ENCODE data around the gene SH3RF3. TPM values are rescaled to one million over a fixed set of nuclear protein-coding genes. Genes with fewer than 3 reads are reported as not detected.

The SH3RF3 gene
- total RNA-seq, 1 donor from 2014 or later = 1.3 TPM

DNA sequence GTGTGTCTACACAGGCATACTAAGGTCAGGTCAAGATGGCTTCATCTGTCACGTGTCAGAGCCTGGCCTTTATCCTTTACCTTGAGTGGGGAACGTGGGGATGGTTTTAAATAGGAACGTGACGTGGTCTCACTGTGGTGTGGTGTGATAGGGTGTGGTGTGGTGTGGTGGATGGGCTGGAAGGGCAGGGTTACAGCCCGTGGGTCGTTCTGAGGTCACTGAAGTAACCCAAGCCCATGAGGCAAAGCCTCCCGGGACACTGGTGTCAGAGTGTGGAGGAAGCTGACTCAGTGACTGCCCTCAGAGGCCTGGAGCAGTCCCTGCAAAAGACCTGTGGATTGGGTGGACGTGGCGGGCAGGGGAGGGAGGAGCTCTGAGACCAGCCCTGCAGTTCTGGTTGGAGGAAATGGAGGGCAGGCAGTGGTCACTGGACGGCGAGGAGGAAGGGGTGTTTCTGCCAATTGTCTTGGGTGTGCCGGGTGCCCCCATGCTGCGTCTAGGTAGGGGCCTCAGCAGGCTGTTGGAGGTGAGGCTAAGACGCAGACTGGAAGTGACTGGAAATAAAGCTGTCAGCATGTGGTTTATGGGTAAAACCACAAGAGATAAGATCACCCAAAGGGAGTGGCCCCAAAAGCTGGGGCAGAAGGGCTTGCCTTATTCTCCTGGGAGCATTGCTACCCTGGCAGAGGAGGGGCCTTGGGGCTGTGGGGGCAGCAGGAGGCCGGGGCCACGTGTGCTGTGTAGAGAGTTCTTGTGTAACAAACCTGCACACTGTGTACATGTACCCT is 84.8 kb downstream of the SH3RF3 start:
- no peak overlapping the region for H3K4me3 Mint-ChIP-seq (ENCODE audit: low read depth)
- H3K36me3 Mint-ChIP-seq (ENCODE audit: insufficient read depth) = no peaks in the 10 kb centered on the region
- no peaks in the 10 kb centered on the region for H3K9me3 Mint-ChIP-seq (ENCODE audit: low read depth)
- peaks cover 7% of the 10 kb centered on the region for H3K4me1 Mint-ChIP-seq (ENCODE audit: low read depth)
- no peak for DNase-seq (ENCODE audit: low spot score, unreplicated experiment)
- peaks cover 38% of the 10 kb centered on the region for H3K27me3 Mint-ChIP-seq
- TF ChIP-seq, protein P1, sequence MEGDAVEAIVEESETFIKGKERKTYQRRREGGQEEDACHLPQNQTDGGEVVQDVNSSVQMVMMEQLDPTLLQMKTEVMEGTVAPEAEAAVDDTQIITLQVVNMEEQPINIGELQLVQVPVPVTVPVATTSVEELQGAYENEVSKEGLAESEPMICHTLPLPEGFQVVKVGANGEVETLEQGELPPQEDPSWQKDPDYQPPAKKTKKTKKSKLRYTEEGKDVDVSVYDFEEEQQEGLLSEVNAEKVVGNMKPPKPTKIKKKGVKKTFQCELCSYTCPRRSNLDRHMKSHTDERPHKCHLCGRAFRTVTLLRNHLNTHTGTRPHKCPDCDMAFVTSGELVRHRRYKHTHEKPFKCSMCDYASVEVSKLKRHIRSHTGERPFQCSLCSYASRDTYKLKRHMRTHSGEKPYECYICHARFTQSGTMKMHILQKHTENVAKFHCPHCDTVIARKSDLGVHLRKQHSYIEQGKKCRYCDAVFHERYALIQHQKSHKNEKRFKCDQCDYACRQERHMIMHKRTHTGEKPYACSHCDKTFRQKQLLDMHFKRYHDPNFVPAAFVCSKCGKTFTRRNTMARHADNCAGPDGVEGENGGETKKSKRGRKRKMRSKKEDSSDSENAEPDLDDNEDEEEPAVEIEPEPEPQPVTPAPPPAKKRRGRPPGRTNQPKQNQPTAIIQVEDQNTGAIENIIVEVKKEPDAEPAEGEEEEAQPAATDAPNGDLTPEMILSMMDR (IDR thresholded peaks at IDR 0.05; ENCODE audit: unreplicated experiment) = no peak
- H3K27ac Mint-ChIP-seq = peak overlapping the region; percentile 30

- TF ChIP-seq, protein P1 (IDR thresholded peaks at IDR 0.05; ENCODE audit: unreplicated experiment) = no peak
- no peak for DNase-seq (ENCODE audit: low spot score, unreplicated experiment)
- Mint-ChIP-seq H3K27me3 (peaks cover 37% of the 10 kb centered on the region), H3K9me3 (ENCODE audit: low read depth) (no peaks in the 10 kb centered on the region), H3K27ac (no peak overlapping the region), H3K36me3 (ENCODE audit: insufficient read depth) (no peaks in the 10 kb centered on the region), H3K4me3 (ENCODE audit: low read depth) (no peak overlapping the region), H3K4me1 (ENCODE audit: low read depth) (peaks cover 10% of the 10 kb centered on the region)
These were observed 85.8 kb downstream of the SH3RF3 start for GRCh38 chr2:109214651-109215371.

DNA sequence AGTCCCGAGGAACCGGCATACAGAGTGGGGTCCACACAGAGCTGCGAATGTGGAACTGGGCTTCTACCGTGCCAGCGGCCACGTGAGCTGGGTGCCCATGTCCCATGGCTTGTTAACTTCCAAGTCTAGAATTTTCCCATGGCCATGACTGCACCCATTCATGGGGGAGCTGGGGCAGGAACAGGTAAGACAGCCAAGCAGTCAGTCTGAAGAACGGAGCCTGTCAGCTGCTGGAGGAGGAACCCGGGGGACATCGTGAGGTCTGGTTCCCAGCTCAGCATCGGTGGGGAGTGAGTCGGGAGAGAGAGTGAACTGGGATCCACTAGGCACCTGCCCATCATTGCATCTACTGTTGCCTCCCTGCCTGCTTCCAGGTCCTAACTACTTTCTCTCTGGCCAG is 86.9 kb downstream of the SH3RF3 start:
- peaks cover 29% of the 10 kb centered on the region for H3K27me3 Mint-ChIP-seq
- no peaks in the 10 kb centered on the region for H3K9me3 Mint-ChIP-seq (ENCODE audit: low read depth)
- H3K4me1 Mint-ChIP-seq (ENCODE audit: low read depth) = peaks cover 10% of the 10 kb centered on the region
- H3K27ac Mint-ChIP-seq = no peak overlapping the region
- H3K4me3 Mint-ChIP-seq (ENCODE audit: low read depth) = no peak overlapping the region
- H3K36me3 Mint-ChIP-seq (ENCODE audit: insufficient read depth) = no peaks in the 10 kb centered on the region
- no peak for DNase-seq (ENCODE audit: low spot score, unreplicated experiment)
- TF ChIP-seq, protein P1 (IDR thresholded peaks at IDR 0.05; ENCODE audit: unreplicated experiment) = no peak

DNA sequence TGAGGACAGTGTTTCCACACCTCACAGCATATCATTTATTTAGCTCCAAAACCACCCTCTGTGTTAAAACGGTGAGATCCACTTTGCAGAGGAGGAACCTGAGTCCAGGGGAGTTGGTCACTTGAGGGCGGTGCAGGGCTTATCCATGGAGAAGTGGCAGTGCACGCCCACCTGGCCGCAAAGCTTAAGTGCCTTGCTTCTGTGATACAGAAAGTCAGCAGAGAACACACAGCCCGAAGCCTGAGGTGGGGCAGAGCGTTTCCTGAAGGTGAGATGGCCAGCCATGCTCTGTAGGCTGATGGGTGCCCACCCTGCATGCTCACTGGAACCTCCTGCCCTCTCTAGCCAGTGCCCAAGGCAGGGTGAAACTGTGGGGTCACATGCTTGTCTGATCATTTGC is 87.3 kb downstream of the SH3RF3 start:
- H3K4me1 Mint-ChIP-seq (ENCODE audit: low read depth) = peaks cover 10% of the 10 kb centered on the region
- TF ChIP-seq, protein P1 (IDR thresholded peaks at IDR 0.05; ENCODE audit: unreplicated experiment) = no peak
- H3K27ac Mint-ChIP-seq = no peak overlapping the region
- no peak overlapping the region for H3K4me3 Mint-ChIP-seq (ENCODE audit: low read depth)
- DNase-seq (ENCODE audit: low spot score, unreplicated experiment) = no peak
- H3K27me3 Mint-ChIP-seq = peaks cover 24% of the 10 kb centered on the region
- H3K9me3 Mint-ChIP-seq (ENCODE audit: low read depth) = no peaks in the 10 kb centered on the region
- no peaks in the 10 kb centered on the region for H3K36me3 Mint-ChIP-seq (ENCODE audit: insufficient read depth)

- Mint-ChIP-seq H3K27me3 (peaks cover 20% of the 10 kb centered on the region), H3K4me3 (ENCODE audit: low read depth) (no peak overlapping the region), H3K9me3 (ENCODE audit: low read depth) (no peaks in the 10 kb centered on the region), H3K27ac (no peak overlapping the region), H3K36me3 (ENCODE audit: insufficient read depth) (no peaks in the 10 kb centered on the region), H3K4me1 (ENCODE audit: low read depth) (peaks cover 10% of the 10 kb centered on the region)
- TF ChIP-seq, protein P1 (IDR thresholded peaks at IDR 0.05; ENCODE audit: unreplicated experiment) = no peak
- DNase-seq (ENCODE audit: low spot score, unreplicated experiment) = no peak
These were observed 88.5 kb downstream of the SH3RF3 start for GRCh38 chr2:109217362-109218086.
